GM10248 (cell line): ENCODE measurements around the gene ACP3.
"Not testable (repeated sequence)": the region's sequence is repeated elsewhere in the genome, so short reads cannot be mapped to it uniquely, and the experiment has no call there.

Experiments
- CTCF ChIA-PET: fragments of 300-600 bp; sonication (Branson Sonifier 250); formaldehyde crosslinking; extraction: SDS; loops from one replicate; lab custom pipeline; 2021; ENCODE audit warnings: antibody characterized with exemption; lab: Yijun Ruan, JAX
- POLR2A ChIA-PET: fragments of 350-650 bp; sonication (Branson Sonifier 250); formaldehyde crosslinking; extraction: SDS; loops from one replicate; lab custom pipeline; 2020; ENCODE audit warnings: antibody characterized with exemption; lab: Yijun Ruan, JAX
- DNase-seq: peaks from one replicate; pipeline ENCODE4 v3.0.0; 2012; ENCODE audit errors: extremely low spot score
- TF ChIP-seq, protein P1 (sequence below): IDR thresholded peaks from 2 replicates; pipeline ENCODE4 v1.5.1; 2012; ENCODE audit warnings: mild to moderate bottlenecking, low read depth; ENCODE audit errors: extremely low read depth, missing control alignments, control extremely low read depth

ACP3 gene

DNA sequence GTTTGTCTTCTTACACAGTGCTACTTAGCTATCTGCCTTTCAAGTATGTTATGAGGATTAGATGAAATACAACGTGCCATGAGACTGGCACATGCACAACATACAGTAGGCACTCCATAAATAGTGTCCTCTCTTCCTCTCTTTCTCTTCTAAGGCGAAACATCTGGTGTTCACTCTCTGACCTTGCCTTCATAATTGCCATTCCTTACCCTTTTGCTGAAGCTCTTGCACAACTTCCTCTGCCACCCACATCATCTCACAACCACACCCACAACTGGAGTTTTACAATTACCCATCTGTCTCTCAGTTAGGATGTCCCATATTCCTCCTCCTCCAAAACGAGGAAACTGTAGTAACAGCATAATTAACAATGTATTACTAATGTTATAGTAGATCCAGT, 26.4 kb upstream of the ACP3 start:
- POLR2A ChIA-PET: no interaction called here
- CTCF ChIA-PET: no interaction called here
- TF ChIP-seq, protein P1, sequence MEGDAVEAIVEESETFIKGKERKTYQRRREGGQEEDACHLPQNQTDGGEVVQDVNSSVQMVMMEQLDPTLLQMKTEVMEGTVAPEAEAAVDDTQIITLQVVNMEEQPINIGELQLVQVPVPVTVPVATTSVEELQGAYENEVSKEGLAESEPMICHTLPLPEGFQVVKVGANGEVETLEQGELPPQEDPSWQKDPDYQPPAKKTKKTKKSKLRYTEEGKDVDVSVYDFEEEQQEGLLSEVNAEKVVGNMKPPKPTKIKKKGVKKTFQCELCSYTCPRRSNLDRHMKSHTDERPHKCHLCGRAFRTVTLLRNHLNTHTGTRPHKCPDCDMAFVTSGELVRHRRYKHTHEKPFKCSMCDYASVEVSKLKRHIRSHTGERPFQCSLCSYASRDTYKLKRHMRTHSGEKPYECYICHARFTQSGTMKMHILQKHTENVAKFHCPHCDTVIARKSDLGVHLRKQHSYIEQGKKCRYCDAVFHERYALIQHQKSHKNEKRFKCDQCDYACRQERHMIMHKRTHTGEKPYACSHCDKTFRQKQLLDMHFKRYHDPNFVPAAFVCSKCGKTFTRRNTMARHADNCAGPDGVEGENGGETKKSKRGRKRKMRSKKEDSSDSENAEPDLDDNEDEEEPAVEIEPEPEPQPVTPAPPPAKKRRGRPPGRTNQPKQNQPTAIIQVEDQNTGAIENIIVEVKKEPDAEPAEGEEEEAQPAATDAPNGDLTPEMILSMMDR: no peak
- no peak for DNase-seq

DNA sequence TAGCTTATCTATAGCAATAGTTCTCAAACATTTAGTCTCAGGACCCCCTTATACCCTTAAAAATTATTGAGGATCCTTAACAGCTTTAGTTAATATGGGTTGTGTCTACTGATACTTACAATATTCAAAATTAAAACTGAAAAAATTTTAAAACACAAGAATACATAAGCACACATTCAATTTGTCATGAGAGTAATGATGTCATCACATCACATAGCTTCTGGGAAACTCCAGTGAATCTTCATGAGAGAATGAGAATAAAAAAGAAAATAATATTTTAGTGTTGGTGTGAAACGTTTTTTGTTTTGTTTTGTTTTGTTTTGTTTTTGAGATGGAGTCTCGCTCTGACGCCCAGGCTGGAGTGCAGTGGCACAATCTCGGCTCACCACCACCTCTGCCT, 25.2 kb upstream of the ACP3 start:
- CTCF ChIA-PET: interaction anchor here (0.8 to 0.9 kb wide), 2 partner anchors 41 to 52 kb away, joined by 3 read pairs; no protein-coding TSS in a partner anchor
- no peak for DNase-seq
- TF ChIP-seq, protein P1: no peak
- POLR2A ChIA-PET: no interaction called here

DNA sequence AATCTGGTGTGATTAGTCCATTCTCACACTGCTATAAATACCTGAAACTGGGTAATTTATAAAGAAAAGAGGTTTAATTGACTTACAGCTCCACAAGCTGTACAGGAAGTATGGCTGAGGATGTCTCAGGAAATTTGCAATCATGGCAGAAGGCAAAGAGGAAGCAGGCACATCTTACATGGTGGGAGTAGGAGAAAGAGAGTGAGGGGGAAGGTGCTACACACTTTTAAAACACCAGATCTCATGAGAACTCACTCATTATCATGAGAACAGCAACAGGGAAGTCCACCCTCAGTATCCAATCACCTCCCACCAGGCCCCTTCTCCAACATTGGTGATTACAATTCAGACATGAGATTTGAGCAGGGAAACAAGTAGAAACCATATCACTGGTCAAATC, 24.0 kb upstream of the ACP3 start:
- POLR2A ChIA-PET: no interaction called here
- TF ChIP-seq, protein P1: no peak
- no peak for DNase-seq
- CTCF ChIA-PET: no interaction called here

DNA sequence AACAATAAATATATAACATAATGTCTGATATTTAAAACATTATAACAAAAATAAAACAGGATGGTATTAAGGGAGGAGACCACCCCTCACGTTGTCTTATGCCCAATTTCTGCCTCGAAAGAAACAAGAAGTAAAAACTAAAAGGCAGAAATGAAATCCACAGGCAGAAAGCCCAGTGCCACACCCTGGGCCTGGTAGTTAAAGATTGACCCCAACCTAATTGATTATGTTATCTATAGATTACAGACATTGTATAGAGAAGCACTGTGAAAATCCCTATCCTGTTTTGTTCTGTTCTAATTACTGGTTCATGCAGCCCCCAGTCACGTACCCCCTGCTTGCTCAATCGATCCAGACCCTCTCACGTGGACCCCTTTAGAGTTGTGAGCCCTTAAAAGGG, 22.3 kb upstream of the ACP3 start:
- CTCF ChIA-PET: interaction anchor here (1.5 kb wide), 1 partner anchor 33 kb away, joined by 3 read pairs; no protein-coding TSS in a partner anchor
- TF ChIP-seq, protein P1: no peak
- no peak for DNase-seq
- POLR2A ChIA-PET: no interaction called here

DNA sequence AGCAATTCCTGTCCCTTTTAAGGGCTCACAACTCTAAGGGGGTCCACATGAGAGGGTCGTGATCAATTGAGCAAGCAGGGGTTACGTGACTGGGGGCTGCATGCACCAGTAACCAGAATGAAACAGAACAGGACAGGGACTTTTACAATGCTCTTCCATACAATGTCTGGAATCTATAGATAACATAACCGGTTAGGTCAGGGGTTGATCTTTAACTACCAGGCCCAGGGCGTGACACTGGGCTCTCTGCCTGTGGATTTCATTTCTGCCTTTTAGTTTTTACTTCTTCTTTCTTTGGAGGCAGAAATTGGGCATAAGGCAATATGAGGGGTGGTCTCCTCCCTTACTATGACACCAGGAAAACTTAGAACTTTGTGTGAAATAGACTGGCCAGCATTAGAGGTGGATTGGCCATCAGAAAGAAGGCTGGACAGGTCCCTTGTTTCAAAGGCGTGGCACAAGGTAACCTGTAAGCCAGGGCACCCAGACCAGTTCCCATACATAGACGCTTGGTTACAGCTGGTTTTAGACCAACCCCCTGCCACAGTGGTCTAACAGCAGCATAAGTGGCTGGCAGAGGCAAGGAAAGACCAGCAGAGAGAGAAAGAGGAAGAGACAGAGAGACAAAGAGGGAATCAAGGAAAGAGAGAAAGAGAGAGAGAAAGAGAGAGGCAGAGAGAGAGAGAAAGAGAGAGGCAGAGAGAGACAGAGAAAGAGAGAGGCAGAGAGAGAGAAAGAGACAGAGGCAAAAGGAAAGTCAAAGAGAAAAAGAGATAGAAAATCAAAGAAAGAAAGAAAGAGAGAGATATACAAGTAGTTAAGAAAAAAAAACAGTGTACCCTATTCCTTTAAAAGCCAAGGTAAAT, 13.6 kb upstream of the ACP3 start:
- DNase-seq, CTCF ChIA-PET, POLR2A ChIA-PET: not testable (repeated sequence)

DNA sequence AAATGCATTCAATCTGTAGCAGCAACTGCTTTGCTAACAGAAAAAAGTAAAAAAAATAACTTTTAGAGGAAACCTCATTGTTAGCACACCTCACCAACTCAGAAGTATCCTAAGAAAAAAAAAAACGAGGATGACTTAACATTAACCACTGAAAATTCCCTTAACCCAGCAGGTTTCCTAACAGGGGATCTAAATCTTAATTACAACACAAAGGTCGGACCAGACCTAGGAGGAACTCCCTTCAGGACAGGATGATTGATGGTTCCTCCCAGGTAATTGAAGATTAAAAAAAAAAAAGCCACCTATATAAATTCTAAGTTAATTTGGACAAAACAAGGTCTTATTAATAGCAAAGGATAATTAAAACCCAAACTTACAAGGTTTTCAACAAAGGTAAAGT, 12.9 kb upstream of the ACP3 start:
- DNase-seq, POLR2A ChIA-PET, CTCF ChIA-PET: not testable (repeated sequence)

DNA sequence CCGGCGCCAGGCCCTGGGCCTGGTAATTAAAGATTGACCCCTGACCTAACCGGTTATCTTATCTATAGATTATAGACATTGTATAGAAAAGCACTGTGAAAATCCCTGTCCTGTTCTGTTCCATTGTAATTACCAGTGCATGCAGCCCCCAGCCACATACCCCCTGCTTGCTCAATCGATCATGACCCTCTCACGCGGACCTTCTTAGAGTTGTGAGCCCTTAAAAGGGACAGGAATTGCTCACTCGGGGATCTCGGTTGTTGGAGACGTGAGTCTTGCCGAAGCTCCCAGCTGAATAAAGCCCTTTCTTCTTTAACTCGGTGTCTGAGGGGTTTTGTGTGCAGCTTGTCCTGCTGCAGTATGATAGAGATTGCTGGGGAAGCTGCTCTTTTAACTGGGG, 7.2 kb upstream of the ACP3 start:
- DNase-seq, POLR2A ChIA-PET: not testable (repeated sequence)
- CTCF ChIA-PET: interaction anchor here (1.2 kb wide), 1 partner anchor 27 kb away, joined by 3 read pairs; no protein-coding TSS in a partner anchor

DNA sequence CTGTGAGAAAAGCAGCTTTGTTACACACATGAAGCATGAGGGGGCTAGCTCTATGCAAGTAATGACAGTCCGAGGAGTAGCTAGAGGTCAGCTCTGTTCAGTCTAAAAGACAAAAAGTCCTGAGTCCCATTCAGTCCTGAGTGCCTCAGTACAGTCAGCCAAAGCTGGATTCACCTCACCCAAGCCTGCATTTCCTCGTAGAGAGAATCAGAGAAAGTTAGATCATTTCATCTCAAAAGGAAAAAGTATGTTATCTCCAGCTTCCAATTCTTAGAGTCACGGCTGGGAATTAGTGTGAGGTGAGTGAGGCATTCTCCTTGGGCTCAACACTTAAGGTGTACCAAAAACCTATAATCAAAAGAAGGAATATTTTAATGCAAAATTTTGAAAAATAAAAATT, 5.9 kb upstream of the ACP3 start:
- POLR2A ChIA-PET: no interaction called here
- TF ChIP-seq, protein P1: no peak
- DNase-seq: no peak
- CTCF ChIA-PET: no interaction called here
